HepG2 (cell line): ENCODE measurements around the gene POLR3H. TPM values are rescaled to one million over a fixed set of nuclear protein-coding genes. Genes with fewer than 3 reads are reported as not detected.

Experiments
- BRD4 ChIP-seq: sonication (generic); formaldehyde crosslinking; IDR thresholded peaks from 2 replicates; pipeline ENCODE4 v1.4.0; 2020; ENCODE audit warnings: missing genetic modification reagents
- CENPX ChIP-seq: sonication (generic); formaldehyde crosslinking; IDR thresholded peaks from 2 replicates; pipeline ENCODE4 v1.9.0; 2021; ENCODE audit warnings: mild to moderate bottlenecking, missing genetic modification reagents, moderate library complexity
- CSRNP1 ChIP-seq: sonication (generic); formaldehyde crosslinking; IDR thresholded peaks from 2 replicates; pipeline ENCODE4 v1.8.1; 2023; ENCODE audit warnings: mild to moderate bottlenecking, missing genetic modification reagents
- ELF3 ChIP-seq: IDR thresholded peaks from 2 replicates; pipeline ENCODE4 v1.6.1; 2016; ENCODE audit warnings: missing genetic modification reagents, missing compliant biosample characterization
- GATAD2A ChIP-seq: IDR thresholded peaks from 2 replicates; pipeline ENCODE4 v1.6.1; 2016
- GMEB2 ChIP-seq: IDR thresholded peaks from 2 replicates; pipeline ENCODE4 v1.6.1; 2016; ENCODE audit warnings: missing biosample characterization, missing genetic modification reagents, low read depth
- ISL2 ChIP-seq: sonication (generic); formaldehyde crosslinking; IDR thresholded peaks from 2 replicates; pipeline ENCODE4 v1.5.0; 2020; ENCODE audit warnings: missing genetic modification reagents
- KDM2A ChIP-seq: sonication (generic); formaldehyde crosslinking; IDR thresholded peaks from 2 replicates; pipeline ENCODE4 v1.4.0; 2020; ENCODE audit warnings: low read depth, missing genetic modification reagents, borderline replicate concordance
- LBX2 ChIP-seq: sonication (generic); formaldehyde crosslinking; IDR thresholded peaks from 2 replicates; pipeline ENCODE4 v1.5.0; 2020; ENCODE audit warnings: missing genetic modification reagents, mild to moderate bottlenecking, borderline replicate concordance
- MEIS2 ChIP-seq: sonication (generic); formaldehyde crosslinking; IDR thresholded peaks from 2 replicates; pipeline ENCODE4 v1.9.0; 2021; ENCODE audit warnings: mild to moderate bottlenecking, missing genetic modification reagents
- NFIC ChIP-seq: IDR thresholded peaks from 2 replicates; pipeline ENCODE4 v1.6.1; 2012; ENCODE audit warnings: mild to moderate bottlenecking, low read length, inconsistent platforms
- PLSCR1 ChIP-seq: sonication (generic); formaldehyde crosslinking; IDR thresholded peaks from 2 replicates; pipeline ENCODE4 v1.5.0; 2020; ENCODE audit warnings: missing genetic modification reagents, mild to moderate bottlenecking, borderline replicate concordance
- RFXAP ChIP-seq: sonication (generic); formaldehyde crosslinking; IDR thresholded peaks from 2 replicates; pipeline ENCODE4 v1.4.0; 2020; ENCODE audit warnings: missing genetic modification reagents, borderline replicate concordance
- RXRB ChIP-seq: IDR thresholded peaks from 2 replicates; pipeline ENCODE4 v1.6.1; 2016; ENCODE audit warnings: borderline replicate concordance, missing genetic modification reagents, missing compliant biosample characterization
- SAP130 ChIP-seq: IDR thresholded peaks from 2 replicates; pipeline ENCODE4 v1.6.1; 2016; ENCODE audit warnings: low read depth
- SUZ12 ChIP-seq: fragments of 150-350 bp; IDR thresholded peaks from 2 replicates; pipeline ENCODE4 v1.6.1; 2014; ENCODE audit warnings: low read depth, low read length
- ZBTB37 ChIP-seq: sonication (generic); formaldehyde crosslinking; IDR thresholded peaks from 2 replicates; pipeline ENCODE4 v1.4.0; 2020; ENCODE audit warnings: mild to moderate bottlenecking, missing genetic modification reagents
- ZFX ChIP-seq: sonication (generic); formaldehyde crosslinking; IDR thresholded peaks from 2 replicates; pipeline ENCODE4 v1.4.0; 2020; ENCODE audit warnings: mild to moderate bottlenecking, low read depth, missing genetic modification reagents, moderate library complexity
- ZFY ChIP-seq: sonication (generic); formaldehyde crosslinking; IDR thresholded peaks from 2 replicates; pipeline ENCODE4 v1.4.0; 2020; ENCODE audit warnings: missing genetic modification reagents
- ZNF274 ChIP-seq: sonication (generic); formaldehyde crosslinking; IDR thresholded peaks from 2 replicates; pipeline ENCODE4 v1.5.1; 2020; ENCODE audit warnings: mild to moderate bottlenecking, missing genetic modification reagents
- ZNF350 ChIP-seq: sonication (generic); formaldehyde crosslinking; IDR thresholded peaks from 2 replicates; pipeline ENCODE4 v1.4.0; 2020; ENCODE audit warnings: mild to moderate bottlenecking, low read depth, missing genetic modification reagents, borderline replicate concordance
- ZNF383 ChIP-seq: sonication (generic); formaldehyde crosslinking; IDR thresholded peaks from 2 replicates; pipeline ENCODE4 v1.4.0; 2020; ENCODE audit warnings: missing genetic modification reagents, mild to moderate bottlenecking, borderline replicate concordance
- ZNF468 ChIP-seq: sonication (generic); formaldehyde crosslinking; IDR thresholded peaks from 2 replicates; pipeline ENCODE4 v1.8.0; 2022; ENCODE audit warnings: mild to moderate bottlenecking, moderate library complexity, missing genetic modification reagents
- polyA plus RNA-seq, 8 experiments: library from polyadenylated mRNA; depleted of rRNA in 3 of 8; stranded (reverse) in 7 of 8; unstranded in 1 of 8; fragments of >200 nt; fragmentation: Illumina TruSeq in 4 of 8; extraction: Trizol in 4 of 8; gene quantifications; 2 replicates each; pipeline versions ENCODE4 v1.2.1 to v1.2.3, GENCODE V29; 2011 to 2016; ENCODE audit warnings: low read depth in 4 of 8, missing spikeins in 1 of 8, mixed read lengths in 1 of 8; ENCODE audit not compliant: insufficient read depth in 1 of 8
- total RNA-seq, 5 experiments: library from RNA; depleted of rRNA; stranded (reverse); fragments of >200 nt; fragmentation: Illumina TruSeq; extraction: Trizol; gene quantifications; 2 replicates each; pipeline ENCODE4 v1.2.3, GENCODE V29; 2016; ENCODE audit warnings: low read depth in 1 of 5

Gene POLR3H
- total and polyA plus RNA-seq, 2 of the 13 experiments (the other 11 are each of a cell fraction or from before 2014, with no cell fraction given), result 10.3 to 28.6 TPM

- TF ChIP-seq RXRB (CRISPR knock-in tag) (peak; percentile 19; the same call in 1 of the 2 replicates), CENPX (CRISPR knock-in tag) (no peak), ZNF350 (CRISPR knock-in tag) (peak; percentile 47; the same call in 1 of the 2 replicates), LBX2 (CRISPR knock-in tag) (no peak), ZNF383 (CRISPR knock-in tag) (no peak), MEIS2 (CRISPR knock-in tag) (no peak), CSRNP1 (no peak), PLSCR1 (CRISPR knock-in tag) (no peak), ZNF468 (CRISPR knock-in tag) (no peak), GMEB2 (CRISPR knock-in tag) (no peak), SUZ12 (no peak), ZNF274 (CRISPR knock-in tag) (peak; percentile 67; the same call in 1 of the 2 replicates), SAP130 (CRISPR knock-in tag) (0 out of 2 replicates have a peak, but pooled peaks have one; percentile 25), RFXAP (CRISPR knock-in tag) (no peak), NFIC (no peak), BRD4 (CRISPR knock-in tag) (no peak), KDM2A (CRISPR knock-in tag) (peak; percentile 26; the same call in 1 of the 2 replicates), ZFX (CRISPR knock-in tag) (peak; percentile 55), ZBTB37 (no peak), GATAD2A (CRISPR knock-in tag) (no peak), ISL2 (CRISPR knock-in tag) (no peak), ZFY (CRISPR knock-in tag) (peak; percentile 52), ELF3 (CRISPR knock-in tag) (no peak)
Measured at GRCh38 chr22:41557401-41558240, 13.4 kb upstream of the POLR3H start (continued).
